UCSD-AML1 (cell line): ENCODE results near the gene RENBP.

Experiments used
- DNase-seq: peaks from one replicate; lab custom pipeline; 2025; ENCODE audit not compliant: unreplicated experiment; lab: John Stamatoyannopoulos, UW

The RENBP gene

DNA sequence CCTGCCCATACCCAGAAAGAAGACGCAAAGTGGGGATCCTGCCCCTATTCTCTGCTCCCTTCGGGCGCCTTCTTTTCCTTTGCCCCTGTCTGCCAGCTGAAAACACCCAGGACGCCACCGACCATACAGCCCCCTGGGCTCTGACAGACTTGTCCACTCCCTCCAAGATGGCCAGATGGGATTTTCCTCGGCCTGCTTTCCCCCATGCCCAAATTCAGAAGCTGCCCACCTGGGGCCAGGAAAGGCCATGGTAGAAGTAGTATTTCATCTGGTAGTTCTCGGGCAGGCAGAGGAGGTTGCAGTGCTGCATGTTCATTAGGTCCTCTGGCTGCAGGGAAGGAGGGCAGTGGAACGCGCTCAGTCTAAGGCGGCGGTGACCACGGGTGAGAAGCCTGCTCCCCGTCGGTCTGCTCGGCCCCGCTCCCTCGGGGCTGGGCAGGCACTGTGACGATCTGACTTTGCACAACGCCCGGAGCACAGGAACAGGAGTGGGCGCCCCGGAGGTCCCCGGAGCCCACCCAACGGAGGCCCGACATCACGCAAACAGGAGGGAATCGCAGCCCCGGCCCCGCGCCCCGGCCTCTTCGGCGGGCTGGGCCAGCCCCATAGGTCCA lies 10.2 kb downstream of the RENBP start:
- no peak for DNase-seq

DNA sequence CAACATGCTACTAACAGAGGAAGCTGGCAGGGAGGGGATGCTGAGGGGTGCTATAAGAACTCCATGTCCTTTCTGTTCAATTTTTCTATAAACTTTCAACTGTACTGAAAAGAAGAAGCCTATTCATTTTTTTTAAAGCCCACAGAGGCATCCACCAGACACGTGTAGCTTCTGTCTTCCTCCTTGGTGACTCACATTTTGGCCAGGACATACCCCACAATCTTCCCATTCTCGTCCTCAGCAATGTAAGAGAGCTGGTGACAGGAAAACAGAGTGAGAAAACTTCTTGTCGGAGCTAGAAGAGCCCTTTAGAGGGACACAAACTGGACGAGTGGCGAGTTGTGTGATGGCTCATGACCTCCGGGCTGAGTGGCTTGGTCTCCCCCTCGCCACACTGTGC lies 10.7 kb downstream of the RENBP start:
- DNase-seq: no peak

DNA sequence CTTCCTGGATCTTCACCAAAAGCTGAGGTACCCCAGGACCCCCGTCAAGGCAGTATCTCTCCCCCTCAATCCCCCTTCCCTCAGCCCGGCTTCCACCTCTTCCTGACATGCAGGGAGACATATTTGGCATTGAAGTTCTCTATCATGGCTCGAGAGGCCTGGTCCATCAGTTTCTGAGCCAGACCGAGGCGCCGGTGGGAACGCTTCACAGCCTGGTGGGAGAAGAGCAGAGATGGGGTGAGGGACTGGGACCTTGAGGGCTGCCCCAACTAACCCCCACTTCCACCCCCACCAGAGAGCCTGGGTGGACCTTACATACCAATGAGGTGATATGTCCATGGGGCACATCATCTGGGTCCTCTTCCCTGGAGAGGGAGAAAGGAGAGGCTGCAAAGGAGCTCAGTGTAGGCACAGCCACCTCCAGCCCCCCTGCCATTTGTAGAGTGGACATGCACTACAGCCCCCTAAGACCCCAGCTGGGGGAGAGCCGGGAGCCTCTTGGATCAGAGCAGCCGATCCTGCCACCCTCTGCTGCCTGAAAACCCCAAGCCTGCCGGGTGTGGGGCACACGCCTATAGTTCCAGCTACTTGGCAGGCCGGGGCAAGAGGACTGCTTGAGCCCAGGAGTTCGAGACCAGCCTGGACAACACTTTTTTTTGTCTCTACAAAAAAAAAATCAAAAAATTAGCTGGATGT lies 12.1 kb downstream of the RENBP start:
- DNase-seq: no peak

DNA sequence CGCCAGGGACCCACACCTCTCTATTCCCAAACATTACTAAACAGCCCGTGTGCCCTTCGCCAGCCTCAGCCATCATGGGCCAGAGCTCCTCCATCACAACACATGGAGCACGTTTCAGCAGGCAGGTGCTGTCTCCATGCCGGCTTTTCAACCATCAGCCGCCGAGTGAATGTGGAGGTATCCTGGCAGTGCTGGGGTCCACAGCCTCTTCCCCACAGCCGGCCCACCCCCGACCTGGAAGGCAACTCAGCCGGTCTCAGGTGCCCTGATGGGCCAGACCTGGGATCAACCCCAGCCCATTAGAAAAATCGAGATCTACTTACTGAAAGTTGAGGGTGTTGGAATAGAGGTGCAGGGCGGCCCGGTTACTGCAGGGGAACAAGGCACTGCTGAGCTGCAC lies 12.7 kb downstream of the RENBP start:
- DNase-seq: no peak

DNA sequence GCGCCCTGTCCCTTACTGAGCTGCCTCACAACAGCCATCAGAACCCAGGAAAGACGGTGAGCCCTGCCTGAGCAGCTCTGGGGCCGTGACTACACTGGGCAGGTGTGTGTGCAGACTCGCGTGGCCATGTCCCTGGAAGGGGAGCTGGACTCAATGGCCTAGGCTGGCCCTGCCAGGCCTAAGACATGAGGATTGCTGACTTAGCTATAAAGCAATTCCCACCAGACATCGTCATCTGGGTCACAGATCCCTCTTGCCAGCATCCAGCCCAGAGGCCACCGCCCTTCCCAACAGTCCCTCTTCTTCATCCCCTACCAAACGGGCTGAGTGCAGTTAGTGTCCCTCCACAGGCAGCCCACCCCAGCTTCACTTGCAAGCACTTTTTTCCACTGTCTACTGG lies 13.3 kb downstream of the RENBP start:
- DNase-seq: no peak

DNA sequence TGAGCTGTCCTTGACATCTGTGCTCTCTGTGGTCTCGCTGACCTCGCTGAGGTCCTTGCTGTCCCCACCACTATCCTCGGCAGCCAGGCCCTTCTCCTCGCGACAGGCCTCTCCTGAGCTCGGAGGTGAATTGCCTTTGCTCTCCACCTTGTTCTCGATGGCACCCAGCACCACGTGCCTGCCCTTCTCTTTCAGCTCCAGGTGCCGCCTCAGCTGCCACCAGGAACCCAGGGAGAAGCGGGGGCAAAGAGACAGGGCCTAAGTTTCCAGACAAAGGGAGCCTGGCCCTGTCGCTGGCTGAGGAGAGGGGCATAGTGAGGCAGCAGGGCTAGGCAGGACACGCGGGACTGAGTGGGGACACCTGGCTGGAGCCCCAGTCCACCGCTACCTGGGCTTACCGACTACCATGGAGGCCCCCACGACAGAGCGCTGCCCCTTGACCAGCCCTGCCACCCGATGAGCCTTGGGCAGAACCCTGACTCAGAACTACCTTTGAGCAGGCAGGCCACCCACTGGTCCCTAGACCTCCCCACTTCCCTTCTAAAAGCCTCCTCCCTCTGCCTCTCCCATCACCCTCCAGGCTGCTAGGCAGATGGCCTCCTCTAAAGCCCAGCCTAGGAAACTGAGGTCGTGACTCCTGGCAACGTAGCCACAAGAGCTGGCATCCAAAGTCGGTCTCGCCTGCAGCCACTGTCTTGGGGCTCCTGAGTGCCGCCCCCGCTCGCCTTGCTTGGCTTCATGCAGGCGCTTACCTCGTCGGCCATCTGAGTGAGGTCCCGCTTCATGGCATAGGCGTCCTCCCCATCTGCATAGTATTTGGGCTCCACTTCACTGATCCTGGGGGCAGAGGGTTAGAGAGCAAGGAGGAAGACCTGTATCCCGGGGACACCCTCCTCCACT lies 14.2 kb downstream of the RENBP start:
- DNase-seq: no peak

DNA sequence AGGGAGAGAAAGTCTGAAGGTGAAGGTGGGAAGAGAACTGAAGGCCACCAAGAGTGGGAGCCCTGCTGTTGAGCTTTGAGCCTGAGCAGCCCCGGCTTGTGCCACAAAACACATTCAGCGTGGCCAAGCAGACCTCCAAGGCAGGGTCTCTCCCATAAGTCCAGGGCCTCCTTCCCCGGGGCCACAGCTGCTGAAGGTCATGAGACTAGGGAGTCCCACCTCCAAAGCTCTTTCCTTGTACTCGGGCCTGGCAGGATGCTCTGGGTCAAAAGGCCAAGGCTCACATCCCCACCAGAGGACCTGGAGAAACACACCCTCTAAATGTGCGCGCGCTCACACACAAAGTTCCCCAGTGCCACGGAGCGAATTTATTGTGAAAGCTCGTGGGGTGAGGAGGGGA lies 14.9 kb downstream of the RENBP start:
- no peak for DNase-seq

DNA sequence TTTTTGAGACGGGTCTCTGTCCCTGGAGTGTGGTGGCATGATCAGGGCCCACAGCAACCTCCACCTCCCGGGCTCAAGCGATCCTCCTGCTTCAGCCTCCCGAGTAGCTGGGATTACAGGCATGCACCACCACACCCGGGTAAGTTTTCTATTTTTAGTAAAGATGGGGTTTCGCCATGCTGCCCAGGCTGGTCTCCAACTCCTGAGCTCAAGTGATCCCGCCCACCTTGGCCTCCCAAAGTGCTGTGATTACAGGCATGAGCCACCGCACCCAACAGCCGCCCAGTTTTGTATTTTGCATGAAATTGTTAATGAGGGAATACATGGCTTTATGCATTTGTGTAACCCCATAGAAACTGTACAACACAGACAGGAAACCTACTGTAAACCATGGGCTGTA lies 15.6 kb downstream of the RENBP start:
- DNase-seq: no peak

DNA sequence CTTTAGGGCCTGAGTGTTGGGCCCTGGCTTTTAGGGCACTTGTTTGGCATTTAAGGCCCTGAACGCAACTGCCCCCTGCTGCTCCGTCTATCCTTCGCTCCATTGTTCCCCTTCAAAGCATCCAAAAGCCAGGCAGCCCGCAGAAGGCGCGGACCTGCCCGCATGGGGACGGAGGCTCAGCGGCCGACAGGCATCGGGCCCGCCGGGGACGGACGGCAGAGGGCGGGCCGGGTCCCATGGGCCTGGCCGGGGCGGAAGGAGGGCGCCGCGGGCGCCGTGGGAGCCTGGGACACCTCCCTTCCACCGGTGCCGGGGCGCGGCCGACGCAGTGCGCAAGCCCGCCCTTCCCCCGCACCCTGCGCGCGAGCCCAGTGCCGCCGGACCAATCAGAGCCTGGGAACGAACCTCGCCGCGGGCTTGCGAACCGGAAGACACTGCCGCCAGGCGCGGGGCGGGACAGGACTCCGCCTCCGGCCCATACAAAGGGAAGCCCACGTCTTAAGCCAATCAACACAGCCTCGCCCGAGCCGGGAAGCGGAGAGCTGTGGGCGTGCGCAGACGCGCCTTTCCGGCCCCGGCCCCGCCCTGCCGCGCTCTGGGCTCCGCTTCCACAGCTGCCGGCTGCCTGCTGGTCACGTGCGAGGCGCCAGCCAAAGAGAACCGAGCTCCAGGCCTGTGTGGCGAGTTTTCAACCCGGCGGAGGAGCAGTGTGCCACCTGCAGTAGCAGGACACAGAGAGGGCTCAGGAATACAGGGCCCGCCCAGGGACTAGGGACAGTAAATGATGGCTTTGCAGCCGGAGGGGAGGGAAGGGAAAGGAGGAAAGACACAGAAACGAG lies 16.3 kb downstream of the RENBP start:
- DNase-seq: peak; percentile 99

DNA sequence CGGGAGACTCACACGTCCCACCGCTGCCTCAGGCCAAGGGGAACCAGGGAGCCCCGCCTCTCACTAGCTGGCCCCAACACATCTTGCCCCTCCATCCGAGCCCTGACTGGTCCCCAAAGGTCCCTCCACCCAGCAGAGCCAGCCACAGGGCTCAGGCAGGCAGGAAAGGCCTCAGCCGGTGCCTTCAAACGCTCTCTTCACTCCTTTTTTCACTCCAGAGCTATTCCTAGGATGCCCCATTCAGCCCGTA lies 16.8 kb downstream of the RENBP start:
- DNase-seq: no peak

DNA sequence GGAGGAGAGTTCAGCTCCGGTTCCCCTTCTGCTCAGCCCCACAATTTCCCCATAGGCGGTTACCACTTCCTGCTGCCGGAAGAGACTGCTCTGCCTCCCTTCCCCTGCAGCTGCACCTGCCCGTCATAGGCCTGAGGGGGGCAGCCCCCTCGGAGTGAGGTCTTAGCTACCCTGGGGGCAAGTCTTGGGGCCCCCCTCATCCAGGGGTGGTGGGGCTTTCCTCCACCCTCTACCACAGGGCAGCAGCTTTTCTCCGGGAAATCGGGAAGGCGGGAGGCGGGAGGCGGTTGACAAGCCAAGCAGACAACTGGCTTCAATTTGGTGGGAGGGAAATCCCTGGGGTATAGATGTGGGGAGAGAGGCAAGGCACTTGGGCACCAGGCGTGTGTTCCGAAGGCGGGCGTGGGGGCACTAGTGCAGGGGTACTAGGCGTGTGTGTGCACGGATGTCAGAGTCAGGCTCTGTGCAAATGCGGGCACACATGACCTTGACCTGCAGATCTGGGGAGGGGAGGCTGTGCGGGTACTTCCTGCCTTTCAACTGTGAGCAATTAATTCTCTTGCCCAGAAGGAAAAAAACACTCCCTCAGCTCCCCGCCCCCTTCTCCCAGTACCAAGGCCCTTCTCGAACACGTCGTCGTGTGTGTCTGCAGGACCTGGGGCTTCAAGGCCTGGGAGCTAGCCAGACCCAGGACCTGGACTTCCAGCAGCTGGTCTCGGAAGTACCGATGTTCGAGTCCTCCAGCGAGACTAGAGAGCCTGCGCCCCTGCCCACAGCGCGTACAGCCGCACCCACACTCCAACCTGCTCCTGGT lies 17.4 kb downstream of the RENBP start:
- DNase-seq: peak; percentile 89

DNA sequence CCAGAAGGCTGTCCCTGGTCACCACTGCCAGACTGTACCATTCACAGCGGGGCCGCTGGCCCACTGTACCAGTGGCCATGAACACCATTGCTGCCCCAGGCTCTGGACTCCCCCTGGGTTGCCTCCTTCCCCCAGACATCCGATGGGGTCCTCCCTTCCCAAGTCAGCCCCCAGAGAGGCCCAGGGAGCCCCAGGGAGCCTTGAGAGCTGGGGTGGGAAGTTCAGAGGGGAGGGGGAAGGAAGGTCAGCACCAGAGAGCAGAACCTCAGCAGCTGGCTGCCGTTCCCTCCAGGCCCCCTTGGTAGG lies 17.9 kb downstream of the RENBP start:
- no peak for DNase-seq

DNA sequence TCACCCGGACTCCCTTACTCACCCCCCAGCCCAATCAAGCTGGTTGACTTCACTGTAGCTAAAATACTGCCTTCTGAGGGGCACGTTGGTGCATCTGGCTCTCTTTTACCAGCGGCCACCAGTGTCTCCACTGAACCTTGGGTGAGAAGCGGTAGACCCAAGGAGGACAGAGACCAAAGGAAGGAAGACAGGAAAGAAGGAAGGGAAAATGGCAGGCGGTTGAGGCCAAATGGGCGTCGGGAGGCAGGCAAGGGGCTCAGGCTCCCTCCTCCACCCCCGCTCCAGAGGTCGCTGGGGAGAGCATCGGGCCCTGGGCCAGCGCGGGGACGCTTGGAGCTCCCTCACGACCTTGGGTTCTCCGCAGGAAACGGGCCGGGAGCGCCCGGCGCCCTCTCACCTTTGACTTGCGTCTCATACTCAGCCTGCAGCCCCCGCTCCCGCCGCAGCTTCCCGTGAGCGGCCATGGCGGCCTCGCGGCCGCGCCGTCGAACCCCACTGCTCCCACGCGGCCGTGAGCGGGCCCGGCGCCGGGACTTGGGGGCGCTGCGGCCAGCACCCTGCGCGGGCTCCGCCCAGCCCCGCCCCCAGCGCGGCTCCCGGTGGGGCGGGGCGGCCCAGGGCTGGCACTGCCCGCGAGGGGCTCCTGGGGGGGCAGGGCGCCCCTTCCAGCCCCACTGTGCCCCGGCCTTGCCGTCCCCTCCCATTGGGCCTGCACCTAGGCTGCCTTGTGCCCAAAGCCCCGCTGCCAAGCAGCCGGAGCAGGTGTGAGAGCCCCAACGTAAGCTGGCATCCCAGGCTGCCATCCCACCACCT lies 18.5 kb downstream of the RENBP start, which contains the start of gene ARHGAP4:
ARHGAP4 (minus strand) TSS at position 526 of the 813 bp plus-strand sequence; CDS start at position 464, 62 bp downstream.
- peak; percentile 78 for DNase-seq

DNA sequence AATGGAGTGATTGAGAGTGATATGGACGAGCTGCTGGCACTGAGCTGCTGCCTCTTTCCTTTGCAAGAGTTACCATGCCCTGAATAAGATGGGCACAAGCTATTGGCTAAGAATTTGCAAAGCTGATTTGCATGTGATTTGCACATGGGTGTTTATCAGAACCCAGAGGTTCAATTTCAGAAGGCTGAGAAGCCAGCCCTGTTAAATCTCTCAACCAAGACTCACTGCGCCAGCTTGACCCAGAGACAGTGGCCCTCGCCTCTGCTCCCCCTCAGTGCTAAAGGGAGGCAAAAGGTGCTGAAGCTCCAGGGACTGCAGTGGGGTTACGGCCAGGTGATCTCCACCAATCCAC lies 19.1 kb downstream of the RENBP start:
- no peak for DNase-seq

DNA sequence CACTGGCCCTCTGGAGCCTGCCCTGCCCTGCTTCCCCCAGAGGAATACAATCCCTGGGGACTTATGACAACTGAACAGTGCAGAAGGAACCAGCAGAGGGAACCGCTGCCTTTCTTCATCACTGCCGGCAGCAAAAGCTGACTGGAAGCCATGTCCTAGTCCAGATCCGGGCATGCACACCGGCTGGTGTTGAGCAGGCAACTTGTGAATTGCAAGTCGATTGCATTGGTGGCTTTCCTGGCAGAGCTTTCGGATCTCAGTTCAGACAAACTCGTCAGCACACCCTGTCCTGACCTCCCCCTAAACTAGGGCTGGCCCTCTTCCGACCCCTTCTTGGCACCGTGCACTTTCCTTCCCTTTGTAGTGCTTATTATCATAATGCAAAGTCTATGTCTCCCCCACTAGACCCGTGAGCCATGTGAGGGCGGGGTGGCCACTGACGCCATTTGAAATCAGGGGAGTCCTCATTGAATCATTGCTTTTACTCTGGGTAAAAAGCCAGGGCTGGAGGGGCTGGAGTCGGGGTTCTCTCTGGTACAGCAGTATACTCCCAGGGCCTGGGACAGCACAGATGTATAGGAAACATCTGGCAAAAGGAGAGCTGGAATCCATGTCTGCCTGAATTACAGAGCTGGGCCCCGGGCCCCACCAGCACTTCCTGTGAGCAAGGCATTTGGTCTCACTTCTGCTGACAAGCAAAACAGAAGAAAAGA lies 20.1 kb downstream of the RENBP start:
- peak; percentile 45 for DNase-seq

DNA sequence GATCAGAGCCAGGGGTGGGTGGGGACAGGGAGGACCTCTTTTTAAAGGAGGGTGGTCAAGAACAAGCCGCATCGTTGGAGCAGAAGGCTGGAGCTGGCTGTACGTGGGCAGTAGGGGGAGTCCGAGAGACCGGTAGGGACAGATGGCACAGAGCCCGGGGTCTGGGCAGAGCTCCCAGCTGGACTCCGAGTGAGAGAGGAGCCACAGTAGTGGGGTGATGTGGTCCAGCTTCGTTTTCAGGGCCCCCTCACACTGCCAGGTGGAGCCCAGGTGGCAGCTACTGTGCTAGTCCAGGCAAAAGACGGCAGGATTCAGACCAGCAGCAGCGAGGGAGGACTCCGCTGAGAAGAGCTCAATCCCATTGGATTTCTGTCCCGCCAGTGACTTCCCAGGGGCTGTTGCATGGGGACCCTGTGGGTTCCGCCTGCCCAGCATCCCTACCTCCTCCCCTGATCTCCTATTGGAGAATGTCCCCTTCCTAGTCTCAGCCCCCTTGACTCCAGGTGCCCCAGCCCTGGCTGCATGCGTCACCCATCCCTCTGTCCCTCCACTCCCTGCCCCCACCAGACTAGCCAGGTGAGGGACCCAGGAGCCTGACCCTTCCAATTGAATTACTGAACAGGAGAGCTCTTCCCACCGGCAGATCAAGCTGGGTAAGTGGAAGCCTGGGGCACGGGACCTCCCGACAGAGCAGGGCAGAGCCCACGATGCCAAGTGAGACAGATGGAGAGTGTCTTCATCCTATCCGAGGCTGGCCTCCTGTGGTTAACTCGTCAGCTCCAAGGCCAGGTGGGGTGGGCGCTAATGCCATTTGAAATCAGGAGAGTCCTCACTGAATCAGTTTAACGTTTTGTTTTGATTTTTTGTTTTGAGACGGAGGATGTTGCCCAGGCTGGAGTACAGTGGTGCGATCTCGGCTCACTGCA lies 21.2 kb downstream of the RENBP start:
- DNase-seq: no peak

DNA sequence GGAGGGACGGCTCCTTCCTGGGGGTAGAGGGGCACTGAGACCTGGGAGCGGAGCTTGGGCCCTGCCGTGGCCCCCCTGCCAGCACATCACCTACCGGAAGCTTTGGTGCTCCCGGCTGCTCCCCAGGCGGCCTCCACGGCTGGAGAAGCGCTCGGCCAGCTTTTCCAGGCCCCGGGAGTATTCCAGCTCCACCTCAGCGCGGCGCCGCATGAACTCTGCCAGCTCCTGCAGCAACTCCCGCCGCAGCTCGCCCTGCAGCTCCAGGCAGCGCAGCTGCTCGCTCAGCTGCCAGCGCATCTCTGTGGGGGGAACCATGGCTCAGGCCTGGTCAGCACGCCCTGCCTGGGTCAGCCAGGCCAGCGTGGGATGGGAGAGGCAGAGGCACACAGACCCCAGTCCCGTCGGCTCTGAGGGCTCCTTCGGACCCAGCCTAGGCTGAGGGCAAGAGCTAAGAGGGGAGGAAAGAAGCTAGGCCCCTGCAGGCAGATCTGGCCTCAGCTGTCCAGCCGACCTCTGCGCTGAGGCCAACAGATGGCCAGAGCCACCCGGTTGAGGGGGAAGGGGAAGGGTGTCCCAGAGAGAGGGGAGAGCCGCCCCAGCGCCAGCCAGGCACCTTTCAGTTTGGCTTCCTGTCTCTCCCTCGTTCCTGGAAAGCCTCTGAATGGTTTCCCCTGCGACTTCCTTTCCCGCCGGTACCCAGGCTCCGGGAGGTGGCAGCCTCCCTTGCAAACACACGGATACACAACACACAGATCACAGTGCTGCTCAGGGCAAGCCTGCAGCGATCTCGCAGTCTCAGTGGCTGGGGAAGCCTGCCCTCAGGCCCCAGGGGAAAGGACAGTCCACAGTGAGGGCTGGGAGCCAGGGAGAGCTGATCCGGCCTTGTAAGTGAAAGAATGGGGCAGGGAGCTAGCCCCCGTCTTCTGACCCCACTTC lies 22.7 kb downstream of the RENBP start:
- DNase-seq: peak; percentile 66
